HepG2 (cell line): ENCODE measurements around the gene NFATC2. TPM values are rescaled to one million over a fixed set of nuclear protein-coding genes. Genes with fewer than 3 reads are reported as not detected.

ENCODE experiments used
- CBX5 ChIP-seq: sonication (generic); formaldehyde crosslinking; IDR thresholded peaks from 2 replicates; pipeline ENCODE4 v1.4.0; 2020; ENCODE audit warnings: missing genetic modification reagents, borderline replicate concordance
- CHD2 ChIP-seq: IDR thresholded peaks from 2 replicates; pipeline ENCODE4 v1.6.1; 2011; ENCODE audit warnings: low read depth, low read length, improper control_type of control experiment
- ELK4 ChIP-seq: sonication (generic); formaldehyde crosslinking; IDR thresholded peaks from 2 replicates; pipeline ENCODE4 v1.9.0; 2021; ENCODE audit warnings: missing genetic modification reagents, borderline replicate concordance
- IKZF1 ChIP-seq: fragments of 450-650 bp; IDR thresholded peaks from 2 replicates; pipeline ENCODE4 v1.7.1; 2016
- ISX ChIP-seq: sonication (generic); formaldehyde crosslinking; conservative IDR thresholded peaks from 2 replicates; pipeline ENCODE4 v1.5.0; 2020; ENCODE audit warnings: missing genetic modification reagents
- KDM2A ChIP-seq: sonication (generic); formaldehyde crosslinking; IDR thresholded peaks from 2 replicates; pipeline ENCODE4 v1.4.0; 2020; ENCODE audit warnings: low read depth, missing genetic modification reagents, borderline replicate concordance
- MAF1 ChIP-seq: sonication (generic); formaldehyde crosslinking; IDR thresholded peaks from 2 replicates; pipeline ENCODE4 v1.5.0; 2020; ENCODE audit warnings: missing genetic modification reagents, borderline replicate concordance
- MTF2 ChIP-seq: sonication (generic); formaldehyde crosslinking; IDR thresholded peaks from 2 replicates; pipeline ENCODE4 v1.5.0; 2020; ENCODE audit warnings: missing genetic modification reagents, borderline replicate concordance
- MXD1 ChIP-seq: sonication (generic); formaldehyde crosslinking; IDR thresholded peaks from 2 replicates; pipeline ENCODE4 v1.4.0; 2020; ENCODE audit warnings: mild to moderate bottlenecking, missing genetic modification reagents
- NFE2L2 ChIP-seq: fragments of 150-350 bp; IDR thresholded peaks from 2 replicates; pipeline ENCODE4 v1.6.1; 2014; ENCODE audit warnings: low read length
- REST ChIP-seq, 2 experiments: IDR thresholded peaks; 2 replicates each; pipeline ENCODE4 v1.6.1; 2011 to 2012; ENCODE audit warnings: low read length in 2 of 2, borderline replicate concordance in 1 of 2, low read depth in 1 of 2, mild to moderate bottlenecking in 1 of 2, moderate library complexity in 1 of 2
- THAP9 ChIP-seq: sonication (generic); formaldehyde crosslinking; IDR thresholded peaks from 2 replicates; pipeline ENCODE4; 2020; ENCODE audit warnings: missing genetic modification reagents, mild to moderate bottlenecking, borderline replicate concordance
- ZFP1 ChIP-seq: IDR thresholded peaks from 2 replicates; pipeline ENCODE4 v1.6.1; 2016
- ZMYM3 ChIP-seq: sonication (generic); formaldehyde crosslinking; IDR thresholded peaks from 2 replicates; pipeline ENCODE4 v1.5.1; 2020; ENCODE audit warnings: mild to moderate bottlenecking, missing genetic modification reagents
- ZNF564 ChIP-seq: sonication (generic); formaldehyde crosslinking; IDR thresholded peaks from 2 replicates; pipeline ENCODE4 v1.8.1; 2023; ENCODE audit warnings: mild to moderate bottlenecking, missing genetic modification reagents
- ZNF770 ChIP-seq: sonication (generic); formaldehyde crosslinking; IDR thresholded peaks from 2 replicates; pipeline ENCODE4 v1.5.0; 2020; ENCODE audit warnings: mild to moderate bottlenecking, missing genetic modification reagents
- ZNF773 ChIP-seq: sonication (generic); formaldehyde crosslinking; IDR thresholded peaks from 2 replicates; pipeline ENCODE4 v1.4.0; 2020; ENCODE audit warnings: missing genetic modification reagents, borderline replicate concordance
- ZNF777 ChIP-seq: sonication (generic); formaldehyde crosslinking; IDR thresholded peaks from 2 replicates; pipeline ENCODE4 v1.4.0; 2020; ENCODE audit warnings: missing genetic modification reagents
- ZSCAN9 ChIP-seq: IDR thresholded peaks from 2 replicates; pipeline ENCODE4 v1.6.1; 2016; ENCODE audit warnings: borderline replicate concordance
- polyA plus RNA-seq, 8 experiments: library from polyadenylated mRNA; depleted of rRNA in 3 of 8; stranded (reverse) in 7 of 8; unstranded in 1 of 8; fragments of >200 nt; fragmentation: Illumina TruSeq in 4 of 8; extraction: Trizol in 4 of 8; gene quantifications; 2 replicates each; pipeline versions ENCODE4 v1.2.1 to v1.2.3, GENCODE V29; 2011 to 2016; ENCODE audit warnings: low read depth in 4 of 8, missing spikeins in 1 of 8, mixed read lengths in 1 of 8; ENCODE audit not compliant: insufficient read depth in 1 of 8
- total RNA-seq, 5 experiments: library from RNA; depleted of rRNA; stranded (reverse); fragments of >200 nt; fragmentation: Illumina TruSeq; extraction: Trizol; gene quantifications; 2 replicates each; pipeline ENCODE4 v1.2.3, GENCODE V29; 2016; ENCODE audit warnings: low read depth in 1 of 5

Gene NFATC2
- total and polyA plus RNA-seq, 2 of the 13 experiments (the other 11 are each of a cell fraction or from before 2014, with no cell fraction given): 1.9 to 3.3 TPM

GRCh38 chr20:51426718-51427650 lies 115.5 kb downstream of the NFATC2 start (continued):
- no peak for TF ChIP-seq IKZF1
- TF ChIP-seq CBX5: no peak
- no peak for TF ChIP-seq CHD2
- no peak for TF ChIP-seq ZNF770 (CRISPR knock-in tag)
- TF ChIP-seq ZNF564 (CRISPR knock-in tag): 0 out of 2 replicates have a peak, but pooled peaks have one; percentile 45
- no peak for TF ChIP-seq ISX (CRISPR knock-in tag)
- TF ChIP-seq ZFP1 (CRISPR knock-in tag): no peak
- TF ChIP-seq MTF2: no peak
- peak; percentile 36; the same call in 1 of the 2 replicates for TF ChIP-seq THAP9
- no peak for TF ChIP-seq ELK4 (CRISPR knock-in tag)
- TF ChIP-seq ZNF773: no peak
- no peak; the same call in 1 of the 2 replicates for TF ChIP-seq ZMYM3 (CRISPR knock-in tag)
- no peak for TF ChIP-seq ZSCAN9 (CRISPR knock-in tag)
- 0 out of 2 replicates have a peak, but pooled peaks have one; percentile 56 for TF ChIP-seq MXD1
- no peak for TF ChIP-seq REST (IDR thresholded peaks at IDR 0.05; ENCODE audit: borderline replicate concordance in 1 of 2, low read depth in 1 of 2, low read length in 2 of 2)
- TF ChIP-seq MAF1: no peak
- no peak for TF ChIP-seq ZNF777 (CRISPR knock-in tag)
- TF ChIP-seq NFE2L2: no peak
- TF ChIP-seq KDM2A (CRISPR knock-in tag): no peak
